GM12874 (cell line): ENCODE results near the gene IFNE.

Source experiments
- TF ChIP-seq, protein P1 (sequence below): IDR thresholded peaks from 2 replicates; pipeline ENCODE4 v1.5.1; 2011; ENCODE audit warnings: low read depth, mild to moderate bottlenecking, control low read depth, low read length, moderate library complexity; ENCODE audit not compliant: insufficient read depth

Gene IFNE, protein sequence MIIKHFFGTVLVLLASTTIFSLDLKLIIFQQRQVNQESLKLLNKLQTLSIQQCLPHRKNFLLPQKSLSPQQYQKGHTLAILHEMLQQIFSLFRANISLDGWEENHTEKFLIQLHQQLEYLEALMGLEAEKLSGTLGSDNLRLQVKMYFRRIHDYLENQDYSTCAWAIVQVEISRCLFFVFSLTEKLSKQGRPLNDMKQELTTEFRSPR

DNA sequence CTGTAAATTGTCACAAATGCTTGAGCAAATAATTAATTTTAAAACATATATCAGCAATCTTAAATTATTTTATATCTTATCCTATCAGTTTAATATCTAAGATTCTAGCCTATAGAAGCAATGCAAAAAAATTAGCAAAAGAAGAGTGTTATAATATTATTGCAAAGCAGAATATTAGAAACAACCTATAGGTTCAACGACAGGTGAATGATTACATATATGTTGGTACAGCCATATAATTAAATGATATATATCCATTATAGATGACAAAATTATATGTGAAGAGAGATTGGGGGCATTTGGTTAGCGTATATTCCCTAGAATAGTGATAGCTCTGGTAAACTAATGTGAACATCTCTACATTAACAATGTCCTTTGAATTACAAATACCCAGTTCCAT lies at the start of gene IFNE:
TSS of gene IFNE (minus strand) at position 101 of the 400 bp plus-strand sequence. CDS start 619 bp downstream, outside the sequence.
- TF ChIP-seq, protein P1, sequence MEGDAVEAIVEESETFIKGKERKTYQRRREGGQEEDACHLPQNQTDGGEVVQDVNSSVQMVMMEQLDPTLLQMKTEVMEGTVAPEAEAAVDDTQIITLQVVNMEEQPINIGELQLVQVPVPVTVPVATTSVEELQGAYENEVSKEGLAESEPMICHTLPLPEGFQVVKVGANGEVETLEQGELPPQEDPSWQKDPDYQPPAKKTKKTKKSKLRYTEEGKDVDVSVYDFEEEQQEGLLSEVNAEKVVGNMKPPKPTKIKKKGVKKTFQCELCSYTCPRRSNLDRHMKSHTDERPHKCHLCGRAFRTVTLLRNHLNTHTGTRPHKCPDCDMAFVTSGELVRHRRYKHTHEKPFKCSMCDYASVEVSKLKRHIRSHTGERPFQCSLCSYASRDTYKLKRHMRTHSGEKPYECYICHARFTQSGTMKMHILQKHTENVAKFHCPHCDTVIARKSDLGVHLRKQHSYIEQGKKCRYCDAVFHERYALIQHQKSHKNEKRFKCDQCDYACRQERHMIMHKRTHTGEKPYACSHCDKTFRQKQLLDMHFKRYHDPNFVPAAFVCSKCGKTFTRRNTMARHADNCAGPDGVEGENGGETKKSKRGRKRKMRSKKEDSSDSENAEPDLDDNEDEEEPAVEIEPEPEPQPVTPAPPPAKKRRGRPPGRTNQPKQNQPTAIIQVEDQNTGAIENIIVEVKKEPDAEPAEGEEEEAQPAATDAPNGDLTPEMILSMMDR = no peak

DNA sequence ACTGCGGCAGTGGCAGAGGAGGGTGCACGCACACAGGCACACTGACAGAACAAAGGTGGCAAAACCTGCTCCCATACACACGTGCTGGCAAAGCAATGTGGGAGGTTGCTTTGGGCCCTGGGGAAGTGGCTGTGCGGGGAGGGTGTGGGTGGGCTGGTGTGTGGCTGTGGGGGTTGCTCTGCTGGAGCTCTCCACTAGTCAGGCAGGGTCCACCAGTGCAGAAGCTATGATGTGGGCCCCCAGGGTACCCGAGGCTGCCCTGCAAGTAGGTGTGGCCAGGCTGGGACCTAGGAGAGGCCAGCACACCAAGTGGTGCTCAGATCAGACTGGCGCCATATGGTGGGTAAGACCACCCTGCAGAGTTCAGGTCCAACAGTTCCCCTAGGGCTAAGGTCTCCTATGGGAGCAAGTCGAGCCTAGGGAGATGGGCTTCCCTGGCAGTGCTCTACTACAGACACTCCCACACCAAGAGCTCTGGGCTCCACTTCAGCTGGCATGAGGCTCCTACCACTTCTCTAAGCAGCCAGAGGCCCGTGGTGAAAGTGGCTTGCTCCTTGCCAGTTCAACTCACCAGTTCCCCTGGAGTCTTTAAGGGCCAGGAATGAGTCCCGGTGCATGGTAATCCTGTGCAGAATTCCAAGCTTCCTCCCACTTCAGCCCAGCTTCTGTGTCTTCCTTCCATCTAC lies 46.2 kb upstream of the IFNE start:
- TF ChIP-seq, protein P1 = no peak

DNA sequence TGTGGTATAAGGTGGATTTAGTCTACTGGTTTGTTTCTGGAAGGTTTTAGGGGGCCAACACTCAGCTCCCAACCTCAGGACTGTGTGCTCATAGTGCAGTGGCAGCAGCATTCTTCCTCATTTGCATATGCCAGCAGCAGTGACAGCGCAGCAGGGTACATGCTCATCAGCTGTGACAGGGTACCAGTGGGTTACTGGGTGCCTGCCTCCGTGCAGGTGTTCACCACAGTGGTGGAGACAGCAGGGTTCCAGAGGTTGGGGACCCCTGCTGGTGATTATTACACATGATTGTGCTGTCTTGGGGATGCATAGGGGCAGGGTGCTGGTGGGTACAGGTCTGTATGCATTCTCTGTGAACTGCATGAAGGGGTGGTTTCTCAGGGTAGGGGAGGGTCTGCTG lies 45.5 kb upstream of the IFNE start:
- TF ChIP-seq, protein P1 = peak; percentile 34; the same call in 1 of the 2 replicates

DNA sequence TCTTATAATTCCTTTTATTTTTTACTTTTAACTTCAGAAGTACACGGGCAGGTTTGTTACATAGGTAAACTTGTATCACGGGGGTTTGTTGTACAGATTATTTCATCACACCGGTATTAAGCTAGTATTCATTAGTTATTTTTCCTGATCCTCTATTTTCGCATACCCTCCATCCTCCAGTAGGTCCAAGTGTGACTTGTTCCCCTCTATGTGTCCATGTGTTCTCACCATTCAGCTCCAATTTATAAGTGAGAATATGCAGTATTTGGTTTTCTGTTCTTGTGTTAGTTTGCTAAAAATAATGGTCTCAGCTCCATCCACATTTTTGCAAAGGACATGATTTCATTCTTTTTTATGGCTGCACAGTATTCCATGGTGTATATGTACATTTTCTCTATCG lies 43.1 kb upstream of the IFNE start:
- TF ChIP-seq, protein P1 = no peak

DNA sequence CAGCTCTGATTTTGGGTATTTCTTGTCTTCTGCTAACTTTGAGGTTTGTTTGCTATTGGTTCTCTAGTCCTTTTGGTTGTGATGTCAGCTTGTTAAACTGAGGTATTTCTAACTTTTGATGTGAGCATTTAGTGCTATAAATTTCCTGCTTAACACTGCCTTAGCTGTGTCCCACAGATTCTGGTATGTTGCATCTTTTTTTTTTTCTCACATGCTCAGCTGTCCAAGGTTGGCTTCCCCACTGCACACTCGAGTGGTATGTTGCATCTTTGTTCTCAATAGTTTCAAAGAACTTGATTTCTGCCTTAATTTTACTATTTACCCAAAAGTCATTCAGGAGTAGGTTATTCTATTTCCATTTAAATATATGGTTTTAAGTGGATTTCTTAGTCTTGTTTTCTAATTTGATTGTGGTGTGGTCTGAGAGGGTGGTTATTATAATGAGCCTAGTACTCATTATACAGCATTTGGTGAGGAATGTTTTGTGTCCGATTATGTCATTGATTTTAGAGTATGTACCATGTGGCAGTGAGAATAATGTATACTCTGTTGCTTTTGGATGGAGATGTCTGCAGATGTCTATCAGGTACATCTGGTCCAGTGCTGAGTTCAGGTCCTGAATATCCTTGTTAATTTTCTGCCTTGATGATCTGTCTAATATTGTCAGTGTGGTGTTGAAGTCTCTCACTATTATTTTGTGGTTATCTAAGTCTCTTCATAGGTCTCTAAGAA lies 42.2 kb upstream of the IFNE start:
- TF ChIP-seq, protein P1 = no peak

DNA sequence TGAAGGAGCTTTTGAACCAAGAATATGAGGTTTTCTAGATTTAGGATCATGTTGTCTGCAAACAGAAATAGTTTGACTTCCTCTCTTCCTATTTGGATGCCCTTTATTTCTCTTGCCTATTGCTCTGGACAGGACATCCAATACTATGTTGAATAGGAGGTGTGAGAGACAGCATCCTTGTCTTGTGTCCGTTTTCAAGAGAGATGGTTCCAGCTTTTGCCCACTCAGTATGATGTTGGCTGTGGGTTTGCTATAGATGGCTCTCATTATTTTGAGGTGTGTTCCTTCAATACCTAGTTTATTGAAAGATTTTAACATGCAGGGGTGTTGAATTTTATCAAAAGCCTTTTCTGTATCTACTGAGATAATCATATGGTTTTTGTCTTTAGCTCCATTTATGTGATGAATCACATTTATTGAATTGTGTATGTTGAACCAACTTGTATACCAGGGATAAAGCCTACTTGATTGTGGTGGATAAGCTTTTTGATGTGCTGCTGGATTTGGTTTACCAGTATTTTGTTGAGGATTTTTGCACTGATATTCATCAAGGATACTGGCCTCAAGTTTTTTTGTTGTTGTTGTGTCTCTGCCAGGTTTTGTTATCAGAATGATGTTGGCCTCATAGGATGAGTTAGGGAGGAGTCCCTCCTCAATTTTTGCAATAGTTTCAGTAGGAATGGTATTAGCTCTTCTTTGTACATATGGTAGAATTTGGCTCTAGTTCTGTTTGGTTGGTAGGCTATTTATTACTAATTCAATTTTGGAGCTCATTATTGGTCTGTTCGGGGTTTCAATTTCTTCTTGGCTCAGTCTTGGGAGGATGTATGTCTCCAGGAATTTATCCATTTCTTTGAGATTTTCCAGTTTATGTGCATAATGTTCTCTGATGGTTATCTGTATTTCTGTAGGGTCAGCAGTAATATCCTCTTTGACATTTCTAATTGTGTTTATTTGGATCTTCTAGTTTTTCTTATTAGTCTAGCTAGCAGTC lies 41.2 kb upstream of the IFNE start:
- TF ChIP-seq, protein P1 = no peak

DNA sequence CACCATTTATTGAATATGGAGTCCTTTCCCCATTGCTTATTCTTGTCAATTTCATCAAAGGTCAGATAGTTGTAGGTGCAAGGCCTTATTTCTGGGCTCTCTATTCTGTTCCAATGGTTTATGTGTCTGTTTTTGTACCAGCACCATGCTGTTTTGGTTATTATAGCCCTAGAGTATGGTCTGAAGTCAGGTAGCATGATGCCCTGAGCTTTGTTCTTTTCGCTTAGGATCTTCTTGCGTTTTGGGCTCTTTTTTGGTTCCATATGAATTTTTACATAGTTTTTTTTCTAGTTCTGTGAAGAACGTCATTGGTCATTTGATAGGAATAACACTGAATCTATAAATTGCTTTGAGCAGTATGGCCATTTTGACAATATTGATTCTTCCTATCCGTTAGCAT lies 40.2 kb upstream of the IFNE start:
- TF ChIP-seq, protein P1 = no peak
